ENCODE data around the gene ZMYND10. TPM values are rescaled to one million over a fixed set of nuclear protein-coding genes. Genes with fewer than 3 reads are reported as not detected.

The ZMYND10 gene
- total RNA-seq, 1 experiment from 2014 or later, result 3.2 TPM

Other genes starting within 250 kb of the ZMYND10 start
- gene SEMA3F, start 190.4 kb downstream of the ZMYND10 start, total RNA-seq (2014; rRNA removed; shearing (Covaris generic)), result 3.7 and 6.6 TPM in 2 replicates
- gene GNAT1, start 154.1 kb downstream of the ZMYND10 start, total RNA-seq (2014; rRNA removed; shearing (Covaris generic)), result not detected in 2 replicates
- gene SLC38A3, start 140.5 kb downstream of the ZMYND10 start, total RNA-seq (2014; rRNA removed; shearing (Covaris generic)), result 0.89 and 0.96 TPM in 2 replicates
- gene GNAI2, start 109.5 kb downstream of the ZMYND10 start, total RNA-seq (2014; rRNA removed; shearing (Covaris generic)), result 232 and 259 TPM in 2 replicates
- gene SEMA3B, start 76.6 kb downstream of the ZMYND10 start, total RNA-seq (2014; rRNA removed; shearing (Covaris generic)), result 12.0 and 22.5 TPM in 2 replicates
- gene LSMEM2, start 66.6 kb downstream of the ZMYND10 start, total RNA-seq (2014; rRNA removed; shearing (Covaris generic)), result not detected in 2 replicates
- 49.3 and 50.4 TPM in 2 replicates for gene IFRD2, start 53.3 kb downstream of the ZMYND10 start, total RNA-seq (2014; rRNA removed; shearing (Covaris generic))
- 1.6 and 3.0 TPM in 2 replicates for gene HYAL3, start 46.3 kb downstream of the ZMYND10 start, total RNA-seq (2014; rRNA removed; shearing (Covaris generic))
- 6.9 and 8.9 TPM in 2 replicates for gene NAA80, start 46.3 kb downstream of the ZMYND10 start, total RNA-seq (2014; rRNA removed; shearing (Covaris generic))
- not detected in 2 replicates for gene HYAL1, start 42.2 kb downstream of the ZMYND10 start, total RNA-seq (2014; rRNA removed; shearing (Covaris generic))
- gene HYAL2, start 23.0 kb downstream of the ZMYND10 start, total RNA-seq (2014; rRNA removed; shearing (Covaris generic)), result 48.2 and 59.5 TPM in 2 replicates
- 23.7 and 25.4 TPM in 2 replicates for gene TUSC2, start 17.5 kb downstream of the ZMYND10 start, total RNA-seq (2014; rRNA removed; shearing (Covaris generic))
- gene RASSF1, start 4.9 kb downstream of the ZMYND10 start, total RNA-seq (2014; rRNA removed; shearing (Covaris generic)), result 12.7 and 16.1 TPM in 2 replicates
- 15.6 and 27.9 TPM in 2 replicates for gene NPRL2, start 5.0 kb upstream of the ZMYND10 start, total RNA-seq (2014; rRNA removed; shearing (Covaris generic))
- gene CYB561D2, start 5.1 kb upstream of the ZMYND10 start, total RNA-seq (2014; rRNA removed; shearing (Covaris generic)), result 32.8 and 49.9 TPM in 2 replicates
- gene TMEM115, start 13.8 kb upstream of the ZMYND10 start, total RNA-seq (2014; rRNA removed; shearing (Covaris generic)), result 28.0 and 38.2 TPM in 2 replicates
- gene CACNA2D2, start 157.9 kb upstream of the ZMYND10 start, total RNA-seq (2014; rRNA removed; shearing (Covaris generic)), result not detected in 2 replicates
- 0.05 and 2.7 TPM in 2 replicates for gene C3orf18, start 222.0 kb upstream of the ZMYND10 start, total RNA-seq (2014; rRNA removed; shearing (Covaris generic))
- gene HEMK1, start 223.8 kb upstream of the ZMYND10 start, total RNA-seq (2014; rRNA removed; shearing (Covaris generic)), result 5.5 and 7.3 TPM in 2 replicates